GM18907 (cell line): ENCODE data around the gene AR.

Experiments used
- ATAC-seq: cut with Tn5 transposase; IDR thresholded peaks from one replicate; pipeline ENCODE4 v1.9.1; 2021; ENCODE audit warnings: mild to moderate bottlenecking, moderate library complexity; ENCODE audit not compliant: unreplicated experiment

The AR gene, protein sequence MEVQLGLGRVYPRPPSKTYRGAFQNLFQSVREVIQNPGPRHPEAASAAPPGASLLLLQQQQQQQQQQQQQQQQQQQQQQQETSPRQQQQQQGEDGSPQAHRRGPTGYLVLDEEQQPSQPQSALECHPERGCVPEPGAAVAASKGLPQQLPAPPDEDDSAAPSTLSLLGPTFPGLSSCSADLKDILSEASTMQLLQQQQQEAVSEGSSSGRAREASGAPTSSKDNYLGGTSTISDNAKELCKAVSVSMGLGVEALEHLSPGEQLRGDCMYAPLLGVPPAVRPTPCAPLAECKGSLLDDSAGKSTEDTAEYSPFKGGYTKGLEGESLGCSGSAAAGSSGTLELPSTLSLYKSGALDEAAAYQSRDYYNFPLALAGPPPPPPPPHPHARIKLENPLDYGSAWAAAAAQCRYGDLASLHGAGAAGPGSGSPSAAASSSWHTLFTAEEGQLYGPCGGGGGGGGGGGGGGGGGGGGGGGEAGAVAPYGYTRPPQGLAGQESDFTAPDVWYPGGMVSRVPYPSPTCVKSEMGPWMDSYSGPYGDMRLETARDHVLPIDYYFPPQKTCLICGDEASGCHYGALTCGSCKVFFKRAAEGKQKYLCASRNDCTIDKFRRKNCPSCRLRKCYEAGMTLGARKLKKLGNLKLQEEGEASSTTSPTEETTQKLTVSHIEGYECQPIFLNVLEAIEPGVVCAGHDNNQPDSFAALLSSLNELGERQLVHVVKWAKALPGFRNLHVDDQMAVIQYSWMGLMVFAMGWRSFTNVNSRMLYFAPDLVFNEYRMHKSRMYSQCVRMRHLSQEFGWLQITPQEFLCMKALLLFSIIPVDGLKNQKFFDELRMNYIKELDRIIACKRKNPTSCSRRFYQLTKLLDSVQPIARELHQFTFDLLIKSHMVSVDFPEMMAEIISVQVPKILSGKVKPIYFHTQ

DNA sequence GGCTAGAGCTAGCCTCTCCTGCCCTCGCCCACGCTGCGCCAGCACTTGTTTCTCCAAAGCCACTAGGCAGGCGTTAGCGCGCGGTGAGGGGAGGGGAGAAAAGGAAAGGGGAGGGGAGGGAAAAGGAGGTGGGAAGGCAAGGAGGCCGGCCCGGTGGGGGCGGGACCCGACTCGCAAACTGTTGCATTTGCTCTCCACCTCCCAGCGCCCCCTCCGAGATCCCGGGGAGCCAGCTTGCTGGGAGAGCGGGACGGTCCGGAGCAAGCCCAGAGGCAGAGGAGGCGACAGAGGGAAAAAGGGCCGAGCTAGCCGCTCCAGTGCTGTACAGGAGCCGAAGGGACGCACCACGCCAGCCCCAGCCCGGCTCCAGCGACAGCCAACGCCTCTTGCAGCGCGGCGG lies at the start of gene AR:
TSS of gene AR (plus strand) at position 204 of the 400 bp plus-strand sequence. CDS start 1,126 bp downstream, outside the sequence.
- ATAC-seq: no peak

DNA sequence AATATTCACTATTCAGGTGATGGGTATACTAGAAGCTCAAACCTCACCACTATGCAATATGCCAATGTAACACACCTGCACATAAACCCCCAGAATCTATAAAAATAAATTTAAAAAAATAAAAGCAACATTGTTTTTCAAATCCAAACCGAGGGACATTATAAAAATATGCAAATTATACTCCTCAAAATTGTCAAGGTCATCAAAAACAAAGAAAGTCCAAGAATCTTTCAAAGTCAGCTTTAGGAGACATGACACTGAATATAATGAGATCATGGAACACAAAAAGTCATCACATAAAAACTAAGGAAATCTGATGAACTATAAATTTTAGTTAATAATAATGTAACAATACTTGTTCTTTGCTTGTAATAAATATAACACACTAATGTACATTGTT lies 43.2 kb upstream of the AR start:
- ATAC-seq: no peak

DNA sequence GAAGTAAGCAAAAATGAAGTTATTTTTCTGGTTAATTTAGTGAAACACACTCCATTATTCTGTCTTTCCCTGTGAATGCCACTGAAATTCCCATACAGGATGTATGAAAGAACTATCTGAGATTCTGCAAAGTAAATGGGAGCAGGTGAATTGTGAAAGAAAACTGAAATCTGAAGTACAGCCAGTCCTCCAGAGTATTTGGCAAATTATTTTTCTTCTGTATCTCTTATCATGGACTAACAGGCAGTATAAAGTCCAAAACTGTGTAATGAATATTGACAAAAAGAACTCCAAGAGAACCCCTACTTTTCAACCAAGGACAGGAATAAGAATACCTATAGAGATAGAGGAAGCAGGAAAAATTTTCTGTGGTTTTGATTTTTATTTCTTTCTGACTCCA lies 40.8 kb upstream of the AR start:
- ATAC-seq: no peak

DNA sequence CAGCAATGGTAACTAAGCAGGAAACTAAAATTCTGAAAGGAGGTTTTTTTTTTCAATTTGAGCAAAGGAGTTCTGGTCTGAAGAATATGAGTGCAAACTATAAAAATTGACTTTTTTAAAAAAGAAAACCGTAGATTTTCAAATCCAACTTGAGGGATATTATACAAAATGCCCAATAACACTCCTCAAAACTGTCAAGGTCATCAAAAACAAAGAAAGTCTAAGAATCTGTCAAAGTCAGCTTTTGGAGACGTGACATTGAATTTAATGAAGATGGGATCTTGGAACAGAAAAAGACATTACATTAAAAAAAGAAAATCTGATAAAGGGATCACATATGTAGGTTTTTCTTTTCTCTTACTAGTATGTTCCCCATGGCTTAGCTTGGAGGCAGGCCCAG lies 40.4 kb upstream of the AR start:
- no peak for ATAC-seq

DNA sequence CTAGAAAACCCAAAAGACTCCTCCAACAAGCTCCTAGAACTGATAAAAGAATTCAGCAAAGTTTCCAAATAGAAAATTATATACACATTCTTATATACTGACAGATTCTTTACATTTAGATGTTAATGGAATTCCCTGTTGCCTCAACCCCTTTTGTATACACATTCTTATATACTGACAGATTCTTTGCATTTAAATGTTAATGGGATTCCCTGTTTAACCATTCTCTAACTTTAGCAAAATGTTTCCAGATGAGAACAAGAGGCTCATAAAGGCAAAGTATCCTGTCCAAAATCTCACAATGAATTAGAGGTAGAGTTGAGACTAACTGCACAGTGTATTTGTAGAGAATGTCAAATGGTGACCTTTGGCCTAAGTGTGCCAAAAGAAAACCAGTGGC lies 23.1 kb upstream of the AR start:
- ATAC-seq: no peak

DNA sequence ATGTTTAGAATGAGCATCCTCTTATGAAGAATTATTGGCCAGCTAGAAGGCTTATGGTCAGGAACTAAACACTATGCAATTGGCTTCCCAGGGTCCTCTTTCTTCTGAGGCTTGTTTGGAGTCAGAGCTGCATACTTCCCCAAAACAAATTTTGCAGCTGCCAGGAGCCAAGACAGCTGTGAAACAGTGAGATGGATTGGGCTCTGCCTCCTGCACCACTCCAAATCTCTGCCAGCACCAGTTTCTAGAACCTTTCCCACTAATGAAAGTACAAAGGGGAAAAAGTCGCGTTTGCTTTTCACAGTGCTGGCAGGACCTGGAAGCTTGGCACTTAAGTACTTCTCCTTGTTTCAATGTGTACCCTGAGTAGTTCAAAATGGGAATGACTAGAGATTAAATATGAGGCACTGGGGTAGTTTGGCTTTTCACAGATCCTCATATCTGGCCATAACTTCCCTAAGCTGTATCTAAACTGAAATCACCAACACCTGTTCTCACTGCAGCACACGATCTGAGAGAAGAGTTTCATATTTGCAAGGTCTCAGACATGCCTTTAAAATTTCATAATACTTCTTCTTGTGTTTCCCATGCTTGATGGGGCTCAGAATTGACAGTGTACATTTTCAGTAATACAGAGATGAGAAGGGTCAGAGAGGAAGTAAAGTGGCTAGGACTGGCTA lies 20.7 kb upstream of the AR start:
- no peak for ATAC-seq

DNA sequence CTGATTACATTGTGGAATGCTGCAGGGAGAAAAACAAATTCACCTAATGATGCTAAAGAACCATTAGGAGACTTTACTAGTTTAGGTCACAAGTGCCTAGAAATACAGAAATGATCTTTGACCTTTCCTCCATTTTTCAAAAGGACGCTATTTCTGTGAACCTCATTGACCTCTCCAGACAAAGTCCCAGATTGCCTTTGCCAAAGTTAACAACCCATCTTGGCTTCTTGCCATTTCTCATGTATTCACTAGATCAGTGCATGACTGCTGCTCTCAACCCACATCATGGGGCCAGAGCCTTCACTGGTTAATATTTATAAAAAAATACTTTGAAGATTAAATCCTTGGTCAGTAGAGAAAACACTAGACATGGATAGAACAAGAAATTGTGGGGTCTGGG lies 19.9 kb upstream of the AR start:
- no peak for ATAC-seq

DNA sequence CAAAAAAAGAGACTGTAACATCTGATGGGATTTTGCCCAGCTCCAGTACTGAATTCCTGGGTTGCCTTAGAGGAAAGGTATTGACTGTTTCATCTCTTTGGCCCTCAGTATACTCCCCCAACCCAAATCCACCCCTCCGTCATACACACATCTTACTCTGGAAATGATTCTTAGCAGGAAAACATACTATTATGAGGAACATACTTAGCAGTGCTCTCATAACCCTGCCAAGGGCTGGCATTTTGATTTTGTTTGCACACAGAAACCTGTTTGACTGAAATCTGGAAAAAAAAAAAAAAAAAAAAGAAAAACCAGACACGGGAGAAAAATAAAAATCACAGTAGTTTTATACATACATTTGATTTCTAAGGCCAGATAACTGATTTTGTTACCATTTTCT lies 19.4 kb upstream of the AR start:
- no peak for ATAC-seq

DNA sequence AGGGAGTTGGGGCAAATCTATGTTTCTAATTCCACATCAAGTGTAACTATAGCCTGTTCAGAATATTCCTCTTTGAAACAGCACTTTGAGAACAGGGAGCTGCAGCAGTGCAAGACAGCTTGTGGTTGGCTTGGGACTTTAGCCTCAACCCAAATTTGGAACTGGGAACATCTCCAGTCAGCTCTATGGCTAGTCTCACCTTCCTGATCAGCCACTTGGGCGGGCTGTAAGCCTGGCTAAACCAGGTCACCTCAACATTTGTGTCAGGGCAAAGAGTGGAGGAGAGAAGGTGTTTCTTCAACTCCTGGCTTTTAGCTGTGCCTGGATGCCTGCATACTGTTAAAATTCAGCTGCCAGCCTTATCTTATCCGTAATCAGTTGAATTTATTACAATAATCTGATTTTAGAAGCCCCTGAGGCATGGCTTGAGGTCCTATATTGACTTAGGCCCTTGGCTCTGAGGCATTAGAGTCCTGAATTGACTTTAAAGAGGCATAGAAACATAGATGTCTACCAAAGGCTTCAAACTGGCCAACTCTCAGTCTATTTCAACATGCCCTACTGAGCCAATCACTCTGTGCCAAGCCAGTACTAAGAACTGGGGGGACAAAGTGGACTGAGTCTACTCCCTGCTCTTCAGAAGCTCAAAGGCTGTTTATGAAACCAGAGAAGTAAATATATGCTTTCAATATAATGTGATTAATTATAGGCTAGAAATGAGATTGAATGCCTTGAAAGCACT lies 18.7 kb upstream of the AR start:
- ATAC-seq: no peak

DNA sequence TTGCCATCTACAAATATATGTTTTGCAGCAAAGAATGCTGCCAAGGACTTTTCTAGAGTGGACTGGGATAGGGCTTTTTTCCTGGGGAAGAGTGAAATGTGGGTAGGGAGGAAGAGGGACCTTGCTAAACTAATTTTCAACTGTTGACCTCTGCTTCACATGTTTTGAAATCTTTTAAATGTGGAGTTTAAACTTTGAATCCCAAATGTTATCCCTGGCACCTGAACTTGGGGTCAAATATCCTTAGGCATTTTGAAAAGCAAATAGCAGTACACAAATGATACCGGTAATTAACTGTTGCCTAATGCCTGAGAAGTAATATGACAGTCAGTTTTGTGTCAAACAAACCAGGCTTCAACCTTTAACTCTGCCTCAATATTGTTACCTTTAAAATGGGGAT lies 7.3 kb upstream of the AR start:
- no peak for ATAC-seq

DNA sequence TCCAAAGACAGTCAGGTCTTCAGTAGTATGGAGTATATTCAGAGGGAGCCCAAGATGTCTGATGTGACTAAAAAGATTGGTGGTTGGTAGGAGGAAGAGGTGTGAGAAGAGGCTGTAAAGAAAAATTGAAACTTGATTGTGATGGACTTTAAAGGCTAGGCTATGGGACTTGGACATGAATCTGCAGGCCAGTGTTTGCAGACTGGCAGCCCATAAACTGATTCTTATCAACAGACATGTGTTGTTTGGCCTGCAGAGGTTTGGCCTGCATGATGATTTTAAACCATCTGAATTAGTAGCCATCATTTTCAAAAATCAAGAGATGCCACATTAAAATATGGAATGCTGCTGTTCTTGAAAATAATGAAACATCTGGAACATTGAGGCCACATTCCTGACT lies 5.4 kb upstream of the AR start:
- ATAC-seq: no peak

DNA sequence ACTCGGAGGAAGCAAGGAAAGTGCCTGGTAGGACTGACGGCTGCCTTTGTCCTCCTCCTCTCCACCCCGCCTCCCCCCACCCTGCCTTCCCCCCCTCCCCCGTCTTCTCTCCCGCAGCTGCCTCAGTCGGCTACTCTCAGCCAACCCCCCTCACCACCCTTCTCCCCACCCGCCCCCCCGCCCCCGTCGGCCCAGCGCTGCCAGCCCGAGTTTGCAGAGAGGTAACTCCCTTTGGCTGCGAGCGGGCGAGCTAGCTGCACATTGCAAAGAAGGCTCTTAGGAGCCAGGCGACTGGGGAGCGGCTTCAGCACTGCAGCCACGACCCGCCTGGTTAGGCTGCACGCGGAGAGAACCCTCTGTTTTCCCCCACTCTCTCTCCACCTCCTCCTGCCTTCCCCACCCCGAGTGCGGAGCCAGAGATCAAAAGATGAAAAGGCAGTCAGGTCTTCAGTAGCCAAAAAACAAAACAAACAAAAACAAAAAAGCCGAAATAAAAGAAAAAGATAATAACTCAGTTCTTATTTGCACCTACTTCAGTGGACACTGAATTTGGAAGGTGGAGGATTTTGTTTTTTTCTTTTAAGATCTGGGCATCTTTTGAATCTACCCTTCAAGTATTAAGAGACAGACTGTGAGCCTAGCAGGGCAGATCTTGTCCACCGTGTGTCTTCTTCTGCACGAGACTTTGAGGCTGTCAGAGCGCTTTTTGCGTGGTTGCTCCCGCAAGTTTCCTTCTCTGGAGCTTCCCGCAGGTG lies 637 bp downstream of the AR start:
- no peak for ATAC-seq

DNA sequence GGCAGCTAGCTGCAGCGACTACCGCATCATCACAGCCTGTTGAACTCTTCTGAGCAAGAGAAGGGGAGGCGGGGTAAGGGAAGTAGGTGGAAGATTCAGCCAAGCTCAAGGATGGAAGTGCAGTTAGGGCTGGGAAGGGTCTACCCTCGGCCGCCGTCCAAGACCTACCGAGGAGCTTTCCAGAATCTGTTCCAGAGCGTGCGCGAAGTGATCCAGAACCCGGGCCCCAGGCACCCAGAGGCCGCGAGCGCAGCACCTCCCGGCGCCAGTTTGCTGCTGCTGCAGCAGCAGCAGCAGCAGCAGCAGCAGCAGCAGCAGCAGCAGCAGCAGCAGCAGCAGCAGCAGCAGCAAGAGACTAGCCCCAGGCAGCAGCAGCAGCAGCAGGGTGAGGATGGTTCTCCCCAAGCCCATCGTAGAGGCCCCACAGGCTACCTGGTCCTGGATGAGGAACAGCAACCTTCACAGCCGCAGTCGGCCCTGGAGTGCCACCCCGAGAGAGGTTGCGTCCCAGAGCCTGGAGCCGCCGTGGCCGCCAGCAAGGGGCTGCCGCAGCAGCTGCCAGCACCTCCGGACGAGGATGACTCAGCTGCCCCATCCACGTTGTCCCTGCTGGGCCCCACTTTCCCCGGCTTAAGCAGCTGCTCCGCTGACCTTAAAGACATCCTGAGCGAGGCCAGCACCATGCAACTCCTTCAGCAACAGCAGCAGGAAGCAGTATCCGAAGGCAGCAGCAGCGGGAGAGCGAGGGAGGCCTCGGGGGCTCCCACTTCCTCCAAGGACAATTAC lies 1.4 kb downstream of the AR start:
- no peak for ATAC-seq

DNA sequence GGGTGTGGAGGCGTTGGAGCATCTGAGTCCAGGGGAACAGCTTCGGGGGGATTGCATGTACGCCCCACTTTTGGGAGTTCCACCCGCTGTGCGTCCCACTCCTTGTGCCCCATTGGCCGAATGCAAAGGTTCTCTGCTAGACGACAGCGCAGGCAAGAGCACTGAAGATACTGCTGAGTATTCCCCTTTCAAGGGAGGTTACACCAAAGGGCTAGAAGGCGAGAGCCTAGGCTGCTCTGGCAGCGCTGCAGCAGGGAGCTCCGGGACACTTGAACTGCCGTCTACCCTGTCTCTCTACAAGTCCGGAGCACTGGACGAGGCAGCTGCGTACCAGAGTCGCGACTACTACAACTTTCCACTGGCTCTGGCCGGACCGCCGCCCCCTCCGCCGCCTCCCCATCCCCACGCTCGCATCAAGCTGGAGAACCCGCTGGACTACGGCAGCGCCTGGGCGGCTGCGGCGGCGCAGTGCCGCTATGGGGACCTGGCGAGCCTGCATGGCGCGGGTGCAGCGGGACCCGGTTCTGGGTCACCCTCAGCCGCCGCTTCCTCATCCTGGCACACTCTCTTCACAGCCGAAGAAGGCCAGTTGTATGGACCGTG lies 2.2 kb downstream of the AR start:
- ATAC-seq: no peak

DNA sequence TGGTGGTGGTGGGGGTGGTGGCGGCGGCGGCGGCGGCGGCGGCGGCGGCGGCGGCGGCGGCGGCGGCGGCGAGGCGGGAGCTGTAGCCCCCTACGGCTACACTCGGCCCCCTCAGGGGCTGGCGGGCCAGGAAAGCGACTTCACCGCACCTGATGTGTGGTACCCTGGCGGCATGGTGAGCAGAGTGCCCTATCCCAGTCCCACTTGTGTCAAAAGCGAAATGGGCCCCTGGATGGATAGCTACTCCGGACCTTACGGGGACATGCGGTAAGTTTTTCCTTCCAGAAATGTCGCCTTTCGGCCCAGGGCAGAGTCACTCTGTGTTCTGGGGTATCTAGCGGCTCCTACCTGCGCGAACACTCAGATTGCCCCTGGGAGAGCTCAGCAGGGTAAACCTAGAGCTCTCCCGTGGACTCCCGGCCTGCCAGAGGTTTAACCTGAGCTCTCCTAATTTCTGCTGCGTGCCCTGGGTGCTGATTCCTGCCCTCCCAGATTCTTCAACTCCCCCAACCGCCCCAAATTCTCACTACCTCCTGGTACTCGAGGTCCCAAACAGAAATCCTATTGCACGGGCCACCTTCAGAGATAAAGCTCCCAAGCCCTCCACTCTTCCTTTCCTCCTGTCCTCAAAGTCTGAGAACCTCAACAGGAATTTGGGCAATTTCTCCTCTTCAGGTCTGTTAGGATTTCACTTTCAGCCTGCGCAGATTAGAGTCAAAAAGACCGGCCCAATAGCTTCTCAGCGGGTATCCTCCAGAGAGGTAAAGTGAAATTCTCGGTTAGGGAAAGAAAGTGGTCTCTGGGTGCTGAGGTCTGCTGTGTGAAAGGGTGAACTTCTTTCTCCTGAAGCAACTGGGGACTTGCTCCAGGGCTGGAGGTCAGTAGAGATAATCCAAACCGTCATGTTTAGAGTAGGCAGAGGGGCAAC lies 2.9 kb downstream of the AR start:
- no peak for ATAC-seq

DNA sequence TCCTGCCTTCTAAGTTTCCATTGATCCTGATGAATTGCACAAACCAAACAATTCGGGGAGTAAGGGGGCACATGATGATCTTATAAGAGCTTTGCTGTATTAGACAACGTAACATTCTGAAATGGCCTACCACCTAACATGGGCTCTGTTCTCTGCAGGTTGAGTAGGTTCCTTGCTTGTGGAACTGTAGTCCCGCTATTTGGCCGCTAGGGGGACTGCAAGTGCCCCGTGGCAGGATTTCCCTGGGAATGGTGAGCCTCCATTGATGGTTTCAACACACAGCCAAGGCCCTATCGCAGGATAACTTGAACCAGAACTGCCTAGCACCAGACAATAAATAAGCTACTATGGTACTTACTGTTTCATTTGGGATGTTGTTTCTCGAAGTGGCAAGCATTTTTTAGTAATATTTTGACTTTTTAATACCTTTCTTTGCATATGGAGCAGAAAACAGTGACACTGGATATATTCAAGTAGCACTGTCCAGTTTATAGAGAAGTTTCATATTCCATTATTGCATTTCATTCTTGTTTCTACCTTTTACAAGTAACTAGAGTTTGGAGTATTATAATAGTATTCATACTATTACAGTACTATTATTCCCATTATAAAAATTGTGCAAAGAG lies 11.9 kb downstream of the AR start:
- peak; percentile 71 for ATAC-seq

DNA sequence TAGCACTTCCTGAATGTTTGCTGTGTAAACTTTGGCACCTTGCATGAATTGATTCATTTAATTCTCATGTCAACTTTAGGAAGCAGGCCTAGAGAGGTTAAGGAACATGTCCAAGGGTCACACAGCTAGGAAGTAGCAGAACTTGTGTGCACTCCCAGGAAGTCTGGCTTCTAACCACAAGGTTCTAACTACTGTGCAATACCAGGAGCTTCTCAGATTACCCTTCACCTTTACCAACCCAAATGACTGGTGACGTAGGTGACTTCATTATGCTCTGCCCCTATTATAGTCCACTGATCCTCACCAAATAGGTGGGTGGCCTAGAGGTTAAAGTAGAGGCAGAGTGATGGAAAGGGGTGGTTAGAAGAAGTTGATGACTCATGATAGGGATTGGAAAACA lies 14.4 kb downstream of the AR start:
- ATAC-seq: no peak
